Thoracic aorta (tissue), 2 donors: ENCODE measurements around the gene JCHAIN. TPM values are rescaled to one million over a fixed set of nuclear protein-coding genes. Genes with fewer than 3 reads are reported as not detected.
A peak's percentile ranks its signal among the peaks of the same experiment; 100 is the strongest.
"Not testable (repeated sequence)": the region's sequence is repeated elsewhere in the genome, so short reads cannot be mapped to it uniquely, and the experiment has no call there.

Experiments used
- ATAC-seq: fragments of 150-250 bp; one replicate; pipeline ENCODE4 v1.8.0; 2017; ENCODE audit warnings: low read depth; ENCODE audit not compliant: insufficient number of reproducible peaks, low FRiP score
- DNase-seq: peaks from one replicate; pipeline ENCODE4 v3.0.0-alpha.2; 2020; ENCODE audit warnings: low spot score
- H3K27ac ChIP-seq, 2 donors: fragments of 200-600 bp; sonication (generic); 1 replicate in 1 of 2; 2 replicates in 1 of 2; pipeline ENCODE4 v1.5.1; 2016; ENCODE audit warnings: mild to moderate bottlenecking in 2 of 2, moderate library complexity in 2 of 2
- H3K27me3 ChIP-seq: fragments of 200-600 bp; sonication (generic); replicated peaks from 2 replicates; pipeline ENCODE4 v1.6.0; 2016; ENCODE audit warnings: mild to moderate bottlenecking; ENCODE audit not compliant: insufficient read depth
- H3K36me3 ChIP-seq: fragments of 200-600 bp; sonication (generic); one replicate; pipeline ENCODE4 v1.5.1; 2016
- H3K4me1 ChIP-seq, 2 donors: fragments of 200-600 bp; sonication (generic); 1 replicate in 1 of 2; 2 replicates in 1 of 2; pipeline versions ENCODE4 v1.5.1 to v1.6.0; 2016; ENCODE audit warnings: low read depth in 2 of 2, mild to moderate bottlenecking in 1 of 2; ENCODE audit not compliant: control insufficient read depth in 1 of 2
- H3K4me3 ChIP-seq: fragments of 200-600 bp; sonication (generic); 2 replicates; pipeline ENCODE4 v1.5.1; 2016; ENCODE audit warnings: mild to moderate bottlenecking
- H3K9me3 ChIP-seq: fragments of 200-600 bp; sonication (generic); 2 replicates; pipeline ENCODE4 v1.5.1; 2016
- total RNA-seq, 2 donors: library from RNA; depleted of rRNA; stranded (reverse); fragments of >200 nt; gene quantifications; one replicate each; pipeline versions ENCODE4 v1.1.0 to v1.2.3, GENCODE V29; 2016
- TF ChIP-seq, protein P1 (sequence below): fragments of 200-600 bp; sonication (generic); IDR thresholded peaks from one replicate; pipeline ENCODE4 v1.5.1; 2019; ENCODE audit warnings: antibody characterized with exemption

The JCHAIN gene
- total RNA-seq, 2 donors from 2014 or later: 1.6 to 7.9 TPM

- Histone ChIP-seq H3K36me3 (no peaks in the 10 kb centered on the region), H3K27ac (no peak overlapping the region), H3K9me3 (no peaks in the 10 kb centered on the region), H3K4me3 (no peak overlapping the region), H3K4me1 (no peaks in the 10 kb centered on the region), H3K27me3 (no peaks in the 10 kb centered on the region)
- no peak for ATAC-seq
- TF ChIP-seq, protein P1, sequence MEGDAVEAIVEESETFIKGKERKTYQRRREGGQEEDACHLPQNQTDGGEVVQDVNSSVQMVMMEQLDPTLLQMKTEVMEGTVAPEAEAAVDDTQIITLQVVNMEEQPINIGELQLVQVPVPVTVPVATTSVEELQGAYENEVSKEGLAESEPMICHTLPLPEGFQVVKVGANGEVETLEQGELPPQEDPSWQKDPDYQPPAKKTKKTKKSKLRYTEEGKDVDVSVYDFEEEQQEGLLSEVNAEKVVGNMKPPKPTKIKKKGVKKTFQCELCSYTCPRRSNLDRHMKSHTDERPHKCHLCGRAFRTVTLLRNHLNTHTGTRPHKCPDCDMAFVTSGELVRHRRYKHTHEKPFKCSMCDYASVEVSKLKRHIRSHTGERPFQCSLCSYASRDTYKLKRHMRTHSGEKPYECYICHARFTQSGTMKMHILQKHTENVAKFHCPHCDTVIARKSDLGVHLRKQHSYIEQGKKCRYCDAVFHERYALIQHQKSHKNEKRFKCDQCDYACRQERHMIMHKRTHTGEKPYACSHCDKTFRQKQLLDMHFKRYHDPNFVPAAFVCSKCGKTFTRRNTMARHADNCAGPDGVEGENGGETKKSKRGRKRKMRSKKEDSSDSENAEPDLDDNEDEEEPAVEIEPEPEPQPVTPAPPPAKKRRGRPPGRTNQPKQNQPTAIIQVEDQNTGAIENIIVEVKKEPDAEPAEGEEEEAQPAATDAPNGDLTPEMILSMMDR: no peak
- no peak for DNase-seq
These were observed 9.0 kb downstream of the JCHAIN start for GRCh38 chr4:70657326-70657725.

GRCh38 chr4:70654605-70655011, 11.7 kb downstream of the JCHAIN start:
- H3K27me3 ChIP-seq: no peaks in the 10 kb centered on the region
- ATAC-seq: no peak
- DNase-seq: no peak
- H3K36me3 ChIP-seq: no peaks in the 10 kb centered on the region
- no peaks in the 10 kb centered on the region for H3K4me1 ChIP-seq
- H3K27ac ChIP-seq: no peak overlapping the region
- TF ChIP-seq, protein P1: no peak
- H3K9me3 ChIP-seq: no peaks in the 10 kb centered on the region
- no peak overlapping the region for H3K4me3 ChIP-seq

DNA sequence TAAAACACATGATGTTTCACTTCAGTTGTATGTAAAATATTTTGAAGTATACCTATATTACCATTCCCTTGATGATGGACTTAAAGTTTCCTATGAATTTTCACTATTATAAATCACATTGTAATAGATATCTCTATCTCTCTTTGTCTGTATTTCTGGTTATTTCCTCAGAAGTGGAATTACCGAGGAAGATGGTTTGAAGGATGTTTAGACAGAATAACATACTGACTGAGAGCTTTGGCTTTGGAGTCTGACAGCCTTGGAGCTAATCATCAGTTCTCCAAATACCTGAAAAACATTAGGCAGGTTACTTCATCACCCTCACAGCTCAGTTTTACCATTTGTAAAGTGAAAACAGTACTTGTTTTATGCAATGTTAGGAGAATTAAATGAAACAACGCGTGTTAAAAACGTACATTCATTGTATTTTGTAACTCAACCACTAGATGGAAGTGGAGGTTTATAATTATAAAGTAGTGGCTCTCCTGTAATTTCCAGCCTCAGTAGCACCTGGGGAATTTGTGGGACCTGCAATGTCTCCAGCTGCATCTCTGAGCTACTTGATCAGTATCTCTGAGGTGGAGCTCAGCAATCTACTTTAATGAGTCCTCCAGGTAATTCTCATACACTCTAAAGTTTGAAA, 14.3 kb downstream of the JCHAIN start:
- H3K4me3 ChIP-seq: peak overlapping the region; percentile 36
- TF ChIP-seq, protein P1: peak; percentile 55
- no peak overlapping the region for H3K27ac ChIP-seq
- H3K9me3 ChIP-seq: no peaks in the 10 kb centered on the region
- no peak for ATAC-seq
- no peaks in the 10 kb centered on the region for H3K27me3 ChIP-seq
- no peaks in the 10 kb centered on the region for H3K4me1 ChIP-seq
- H3K36me3 ChIP-seq: no peaks in the 10 kb centered on the region
- no peak for DNase-seq

DNA sequence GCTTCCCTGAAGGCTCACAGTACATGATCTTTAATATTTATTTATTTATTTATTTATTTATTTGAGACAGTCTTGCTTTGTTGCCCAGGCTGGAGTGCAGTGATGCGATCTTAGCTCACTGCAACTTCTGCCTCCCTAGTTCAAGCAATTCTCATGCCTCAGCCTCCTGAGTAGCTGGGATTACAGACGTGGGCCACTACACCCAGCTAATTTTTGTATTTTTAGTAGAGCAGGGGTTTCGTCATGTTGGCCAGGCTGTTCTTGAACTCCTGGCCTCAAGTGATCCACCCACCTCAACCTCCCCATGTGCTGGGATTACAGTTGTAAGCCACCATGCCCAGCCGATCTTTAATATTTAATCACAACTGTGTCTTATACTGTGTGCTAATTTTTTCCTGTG, 15.6 kb downstream of the JCHAIN start:
- H3K27ac ChIP-seq, H3K27me3 ChIP-seq, H3K9me3 ChIP-seq, H3K4me1 ChIP-seq, H3K36me3 ChIP-seq, ATAC-seq, DNase-seq, H3K4me3 ChIP-seq: not testable (repeated sequence)

GRCh38 chr4:70640192-70640591, 26.1 kb downstream of the JCHAIN start:
- TF ChIP-seq, protein P1: no peak
- Histone ChIP-seq H3K27me3 (no peaks in the 10 kb centered on the region), H3K4me1 (peaks cover 5 to 19% of the 10 kb centered on the region in 2 donors), H3K27ac (no peak overlapping the region), H3K4me3 (no peak overlapping the region), H3K36me3 (no peaks in the 10 kb centered on the region), H3K9me3 (no peaks in the 10 kb centered on the region)
- DNase-seq (no peak), ATAC-seq (no peak)
